ENCODE results near the gene TTF1. TPM values are rescaled to one million over a fixed set of nuclear protein-coding genes. Genes with fewer than 3 reads are reported as not detected.

The TTF1 gene
- total and polyA plus RNA-seq, 2 of the 13 experiments (the other 11 are each of a cell fraction or from before 2014, with no cell fraction given) = 3.4 to 9.8 TPM

DNA sequence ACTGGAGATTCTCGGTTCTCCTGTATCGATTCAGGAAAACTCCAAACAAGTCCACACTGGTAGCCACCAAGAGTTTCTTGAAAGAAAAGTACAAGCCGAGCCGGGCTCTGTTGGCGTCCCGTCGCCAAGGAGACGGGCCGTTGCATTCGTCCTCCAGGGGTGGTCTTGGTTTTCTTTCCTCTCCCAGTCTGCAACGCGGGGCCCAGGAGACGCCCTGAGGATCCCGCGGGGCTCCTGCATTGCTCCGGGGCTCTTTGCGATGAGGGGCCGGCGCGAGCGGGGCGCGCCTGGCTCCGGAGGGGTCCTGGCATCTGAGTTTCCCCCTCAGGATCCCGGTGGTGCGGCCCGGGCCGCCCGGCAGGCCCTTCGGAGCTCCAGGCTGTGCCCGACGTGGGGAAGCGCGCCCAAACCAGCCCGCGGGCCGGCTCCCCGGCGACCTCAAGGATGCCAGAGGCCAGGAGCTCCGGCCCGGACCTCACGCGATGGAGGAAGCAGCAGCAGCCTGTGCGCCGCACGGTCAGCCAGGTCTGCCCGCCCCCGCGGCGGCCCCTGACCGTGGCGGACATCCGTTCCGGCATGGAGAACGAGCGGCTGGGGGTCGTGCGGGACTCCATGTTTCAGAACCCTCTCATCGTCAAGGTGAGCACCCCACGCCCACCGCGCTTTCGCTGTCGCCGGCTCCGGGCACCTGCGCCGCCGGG, 3.3 kb upstream of the TTF1 start, which contains the start of gene CFAP77 (continued):
- TF ChIP-seq, protein P1, sequence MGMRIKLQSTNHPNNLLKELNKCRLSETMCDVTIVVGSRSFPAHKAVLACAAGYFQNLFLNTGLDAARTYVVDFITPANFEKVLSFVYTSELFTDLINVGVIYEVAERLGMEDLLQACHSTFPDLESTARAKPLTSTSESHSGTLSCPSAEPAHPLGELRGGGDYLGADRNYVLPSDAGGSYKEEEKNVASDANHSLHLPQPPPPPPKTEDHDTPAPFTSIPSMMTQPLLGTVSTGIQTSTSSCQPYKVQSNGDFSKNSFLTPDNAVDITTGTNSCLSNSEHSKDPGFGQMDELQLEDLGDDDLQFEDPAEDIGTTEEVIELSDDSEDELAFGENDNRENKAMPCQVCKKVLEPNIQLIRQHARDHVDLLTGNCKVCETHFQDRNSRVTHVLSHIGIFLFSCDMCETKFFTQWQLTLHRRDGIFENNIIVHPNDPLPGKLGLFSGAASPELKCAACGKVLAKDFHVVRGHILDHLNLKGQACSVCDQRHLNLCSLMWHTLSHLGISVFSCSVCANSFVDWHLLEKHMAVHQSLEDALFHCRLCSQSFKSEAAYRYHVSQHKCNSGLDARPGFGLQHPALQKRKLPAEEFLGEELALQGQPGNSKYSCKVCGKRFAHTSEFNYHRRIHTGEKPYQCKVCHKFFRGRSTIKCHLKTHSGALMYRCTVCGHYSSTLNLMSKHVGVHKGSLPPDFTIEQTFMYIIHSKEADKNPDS (CRISPR knock-in tag; IDR thresholded peaks at IDR 0.05) = no peak
- TF ChIP-seq PTBP1 (IDR thresholded peaks at IDR 0.05; ENCODE audit: low read depth, low read length, poor library complexity, severe bottlenecking) = no peak
- TF ChIP-seq ATF7 (IDR thresholded peaks at IDR 0.05) = peak; percentile 65
- no peak for TF ChIP-seq ATF7 (CRISPR knock-in tag; IDR thresholded peaks at IDR 0.05)
- no peak for TF ChIP-seq NFE2L1 (CRISPR knock-in tag; IDR thresholded peaks at IDR 0.05; ENCODE audit: borderline replicate concordance)
- TF ChIP-seq HOXA3 (CRISPR knock-in tag; IDR thresholded peaks at IDR 0.05) = no peak
- TF ChIP-seq, protein P2, sequence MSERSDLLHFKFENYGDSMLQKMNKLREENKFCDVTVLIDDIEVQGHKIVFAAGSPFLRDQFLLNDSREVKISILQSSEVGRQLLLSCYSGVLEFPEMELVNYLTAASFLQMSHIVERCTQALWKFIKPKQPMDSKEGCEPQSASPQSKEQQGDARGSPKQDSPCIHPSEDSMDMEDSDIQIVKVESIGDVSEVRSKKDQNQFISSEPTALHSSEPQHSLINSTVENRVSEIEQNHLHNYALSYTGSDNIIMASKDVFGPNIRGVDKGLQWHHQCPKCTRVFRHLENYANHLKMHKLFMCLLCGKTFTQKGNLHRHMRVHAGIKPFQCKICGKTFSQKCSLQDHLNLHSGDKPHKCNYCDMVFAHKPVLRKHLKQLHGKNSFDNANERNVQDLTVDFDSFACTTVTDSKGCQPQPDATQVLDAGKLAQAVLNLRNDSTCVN (CRISPR knock-in tag; IDR thresholded peaks at IDR 0.05; ENCODE audit: borderline replicate concordance) = no peak
- peak; percentile 21; the same call in 1 of the 2 replicates for TF ChIP-seq HIVEP1 (CRISPR knock-in tag; IDR thresholded peaks at IDR 0.05)
- peak; percentile 40; the same call in 1 of the 2 replicates for TF ChIP-seq GABPB1 (CRISPR knock-in tag; IDR thresholded peaks at IDR 0.05)
- TF ChIP-seq, protein P3, sequence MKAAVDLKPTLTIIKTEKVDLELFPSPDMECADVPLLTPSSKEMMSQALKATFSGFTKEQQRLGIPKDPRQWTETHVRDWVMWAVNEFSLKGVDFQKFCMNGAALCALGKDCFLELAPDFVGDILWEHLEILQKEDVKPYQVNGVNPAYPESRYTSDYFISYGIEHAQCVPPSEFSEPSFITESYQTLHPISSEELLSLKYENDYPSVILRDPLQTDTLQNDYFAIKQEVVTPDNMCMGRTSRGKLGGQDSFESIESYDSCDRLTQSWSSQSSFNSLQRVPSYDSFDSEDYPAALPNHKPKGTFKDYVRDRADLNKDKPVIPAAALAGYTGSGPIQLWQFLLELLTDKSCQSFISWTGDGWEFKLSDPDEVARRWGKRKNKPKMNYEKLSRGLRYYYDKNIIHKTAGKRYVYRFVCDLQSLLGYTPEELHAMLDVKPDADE (CRISPR knock-in tag; IDR thresholded peaks at IDR 0.05) = no peak
- TF ChIP-seq ZNF224 (CRISPR knock-in tag; IDR thresholded peaks at IDR 0.05) = no peak
- TF ChIP-seq, protein P4, sequence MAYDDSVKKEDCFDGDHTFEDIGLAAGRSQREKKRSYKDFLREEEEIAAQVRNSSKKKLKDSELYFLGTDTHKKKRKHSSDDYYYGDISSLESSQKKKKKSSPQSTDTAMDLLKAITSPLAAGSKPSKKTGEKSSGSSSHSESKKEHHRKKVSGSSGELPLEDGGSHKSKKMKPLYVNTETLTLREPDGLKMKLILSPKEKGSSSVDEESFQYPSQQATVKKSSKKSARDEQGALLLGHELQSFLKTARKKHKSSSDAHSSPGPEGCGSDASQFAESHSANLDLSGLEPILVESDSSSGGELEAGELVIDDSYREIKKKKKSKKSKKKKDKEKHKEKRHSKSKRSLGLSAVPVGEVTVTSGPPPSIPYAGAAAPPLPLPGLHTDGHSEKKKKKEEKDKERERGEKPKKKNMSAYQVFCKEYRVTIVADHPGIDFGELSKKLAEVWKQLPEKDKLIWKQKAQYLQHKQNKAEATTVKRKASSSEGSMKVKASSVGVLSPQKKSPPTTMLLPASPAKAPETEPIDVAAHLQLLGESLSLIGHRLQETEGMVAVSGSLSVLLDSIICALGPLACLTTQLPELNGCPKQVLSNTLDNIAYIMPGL (CRISPR knock-in tag; IDR thresholded peaks at IDR 0.05; ENCODE audit: borderline replicate concordance in 1 of 2, low read depth in 1 of 2) = no peak
- TF ChIP-seq, protein P5, sequence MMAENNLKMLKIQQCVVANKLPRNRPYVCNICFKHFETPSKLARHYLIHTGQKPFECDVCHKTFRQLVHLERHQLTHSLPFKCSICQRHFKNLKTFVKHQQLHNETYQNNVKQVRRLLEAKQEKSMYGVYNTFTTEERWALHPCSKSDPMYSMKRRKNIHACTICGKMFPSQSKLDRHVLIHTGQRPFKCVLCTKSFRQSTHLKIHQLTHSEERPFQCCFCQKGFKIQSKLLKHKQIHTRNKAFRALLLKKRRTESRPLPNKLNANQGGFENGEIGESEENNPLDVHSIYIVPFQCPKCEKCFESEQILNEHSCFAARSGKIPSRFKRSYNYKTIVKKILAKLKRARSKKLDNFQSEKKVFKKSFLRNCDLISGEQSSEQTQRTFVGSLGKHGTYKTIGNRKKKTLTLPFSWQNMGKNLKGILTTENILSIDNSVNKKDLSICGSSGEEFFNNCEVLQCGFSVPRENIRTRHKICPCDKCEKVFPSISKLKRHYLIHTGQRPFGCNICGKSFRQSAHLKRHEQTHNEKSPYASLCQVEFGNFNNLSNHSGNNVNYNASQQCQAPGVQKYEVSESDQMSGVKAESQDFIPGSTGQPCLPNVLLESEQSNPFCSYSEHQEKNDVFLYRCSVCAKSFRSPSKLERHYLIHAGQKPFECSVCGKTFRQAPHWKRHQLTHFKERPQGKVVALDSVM (CRISPR knock-in tag; IDR thresholded peaks at IDR 0.05) = no peak
- no peak for TF ChIP-seq HDAC6 (IDR thresholded peaks at IDR 0.05; ENCODE audit: low read depth, low read length)
- TF ChIP-seq SIN3A (IDR thresholded peaks at IDR 0.05; ENCODE audit: borderline replicate concordance, low read depth, low read length) = peak; percentile 34; the same call in 1 of the 2 replicates
- TF ChIP-seq XRCC5 (optimal IDR thresholded peaks at IDR 0.05; ENCODE audit: low read length) = no peak

All from HepG2 (cell line).